SH-SY5Y (cell line): ENCODE measurements around the gene ISL2.

Source experiments
- GATA2 ChIP-seq: IDR thresholded peaks from 2 replicates; pipeline ENCODE4 v1.6.1; 2011; ENCODE audit warnings: mild to moderate bottlenecking, low read depth, low read length
- GATA3 ChIP-seq: IDR thresholded peaks from 2 replicates; pipeline ENCODE4 v1.6.1; 2011; ENCODE audit warnings: low read depth, mild to moderate bottlenecking, low read length, moderate library complexity

GRCh38 chr15:76376816-76377215 lies 40.2 kb downstream of the ISL2 start:
- no peak for TF ChIP-seq GATA3
- no peak for TF ChIP-seq GATA2
